Limb (tissue), 2 donors: ENCODE measurements around the gene BCAP31.
"Not testable (repeated sequence)": the region's sequence is repeated elsewhere in the genome, so short reads cannot be mapped to it uniquely, and the experiment has no call there.

ENCODE experiments used
- DNase-seq, 2 donors: peaks; one replicate each; pipeline ENCODE4 v3.0.0-alpha.2; 2016; ENCODE audit errors: extremely low spot score in 2 of 2

Gene BCAP31

GRCh38 chrX:153694687-153695270, 29.4 kb downstream of the BCAP31 start:
- DNase-seq, result no peak

GRCh38 chrX:153694256-153694655, 29.9 kb downstream of the BCAP31 start:
- DNase-seq, result not testable (repeated sequence)

- DNase-seq, result no peak
These were observed 30.7 kb downstream of the BCAP31 start for GRCh38 chrX:153693216-153694086.

GRCh38 chrX:153692611-153693156, 31.5 kb downstream of the BCAP31 start:
- no peak for DNase-seq

GRCh38 chrX:153692003-153692402, 32.2 kb downstream of the BCAP31 start:
- DNase-seq, result no peak

- DNase-seq, result not testable (repeated sequence)
These were observed 33.0 kb downstream of the BCAP31 start for GRCh38 chrX:153691032-153691827.

- DNase-seq, result no peak
These were observed 33.7 kb downstream of the BCAP31 start for GRCh38 chrX:153690466-153690865.

- no peak for DNase-seq
These were observed 34.3 kb downstream of the BCAP31 start for GRCh38 chrX:153689654-153690465.

GRCh38 chrX:153688911-153689590, 35.1 kb downstream of the BCAP31 start:
- peak in 1 of 2 donors; percentile 58 for DNase-seq

- DNase-seq, result no peak
These were observed 35.7 kb downstream of the BCAP31 start for GRCh38 chrX:153688506-153688905.

- no peak for DNase-seq
These were observed 36.1 kb downstream of the BCAP31 start for GRCh38 chrX:153688071-153688470.

GRCh38 chrX:153687121-153688039, 36.8 kb downstream of the BCAP31 start, which contains the start of gene SLC6A8:
TSS of gene SLC6A8 (plus strand) at chrX:153687926. CDS start at chrX:153688575, 649 bp downstream.
- peak; percentile 47 to 86 for DNase-seq

- no peak for DNase-seq
These were observed 37.5 kb downstream of the BCAP31 start for GRCh38 chrX:153686711-153687110.

- DNase-seq, result no peak
These were observed 38.2 kb downstream of the BCAP31 start for GRCh38 chrX:153685751-153686696.

- no peak for DNase-seq
These were observed 39.0 kb downstream of the BCAP31 start for GRCh38 chrX:153685156-153685536.

- no peak for DNase-seq
These were observed 39.6 kb downstream of the BCAP31 start for GRCh38 chrX:153684467-153685155.

- DNase-seq, result not testable (repeated sequence)
These were observed 40.7 kb downstream of the BCAP31 start for GRCh38 chrX:153683486-153683885.
